Gastrocnemius medialis (tissue), 4 donors: ENCODE results near the gene FAM168A.

Source experiments
- POLR2A ChIP-seq, 2 donors: fragments of 450-650 bp; IDR thresholded peaks; one replicate each; pipeline ENCODE4 v1.6.1; 2017; ENCODE audit warnings: antibody characterized with exemption in 2 of 2, mild to moderate bottlenecking in 2 of 2, moderate library complexity in 2 of 2
- TF ChIP-seq, protein P1 (sequence below), 5 experiments: fragments of 450-650 bp in 3 of 5; fragments of 200-600 bp in 2 of 5; sonication (generic) in 2 of 5; IDR thresholded peaks in 4 of 5; conservative IDR thresholded peaks in 1 of 5; 1 replicate in 4 of 5; 2 replicates in 1 of 5; pipeline ENCODE4 v1.5.1; 2016 to 2019; ENCODE audit warnings: antibody characterized with exemption in 5 of 5, mild to moderate bottlenecking in 3 of 5, moderate library complexity in 3 of 5

DNA sequence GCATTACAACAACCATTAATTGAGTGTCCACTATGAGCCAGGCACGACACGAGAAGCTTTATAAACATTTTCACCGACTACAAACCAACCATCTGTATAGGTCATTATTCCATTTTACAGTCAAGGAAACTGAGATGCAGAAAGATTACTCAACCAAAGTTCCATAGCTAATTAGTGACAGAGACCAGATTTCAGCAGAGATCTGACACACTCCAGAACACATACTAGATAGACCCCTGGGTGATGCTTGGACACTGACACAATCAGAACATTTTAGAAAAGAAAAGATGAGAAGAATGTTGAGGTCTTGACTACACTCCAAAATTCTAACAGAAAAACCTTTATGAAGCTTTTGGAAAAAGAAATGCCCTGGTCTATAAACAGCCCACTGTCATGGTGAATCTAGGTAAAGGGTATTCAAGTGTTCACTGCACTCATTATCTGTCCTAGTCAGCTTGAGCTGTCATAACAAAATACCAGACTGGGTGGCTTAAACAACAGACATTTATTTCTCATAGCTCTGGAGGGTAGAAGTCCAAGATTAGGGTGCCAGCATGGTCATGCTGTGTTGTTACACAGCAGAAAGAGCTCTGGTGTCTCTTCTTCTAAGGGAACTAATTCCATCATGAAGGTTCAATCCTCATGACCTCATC lies 132.8 kb downstream of the FAM168A start:
- TF ChIP-seq, protein P1, sequence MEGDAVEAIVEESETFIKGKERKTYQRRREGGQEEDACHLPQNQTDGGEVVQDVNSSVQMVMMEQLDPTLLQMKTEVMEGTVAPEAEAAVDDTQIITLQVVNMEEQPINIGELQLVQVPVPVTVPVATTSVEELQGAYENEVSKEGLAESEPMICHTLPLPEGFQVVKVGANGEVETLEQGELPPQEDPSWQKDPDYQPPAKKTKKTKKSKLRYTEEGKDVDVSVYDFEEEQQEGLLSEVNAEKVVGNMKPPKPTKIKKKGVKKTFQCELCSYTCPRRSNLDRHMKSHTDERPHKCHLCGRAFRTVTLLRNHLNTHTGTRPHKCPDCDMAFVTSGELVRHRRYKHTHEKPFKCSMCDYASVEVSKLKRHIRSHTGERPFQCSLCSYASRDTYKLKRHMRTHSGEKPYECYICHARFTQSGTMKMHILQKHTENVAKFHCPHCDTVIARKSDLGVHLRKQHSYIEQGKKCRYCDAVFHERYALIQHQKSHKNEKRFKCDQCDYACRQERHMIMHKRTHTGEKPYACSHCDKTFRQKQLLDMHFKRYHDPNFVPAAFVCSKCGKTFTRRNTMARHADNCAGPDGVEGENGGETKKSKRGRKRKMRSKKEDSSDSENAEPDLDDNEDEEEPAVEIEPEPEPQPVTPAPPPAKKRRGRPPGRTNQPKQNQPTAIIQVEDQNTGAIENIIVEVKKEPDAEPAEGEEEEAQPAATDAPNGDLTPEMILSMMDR (IDR thresholded peaks at IDR 0.05 in 4 of 5, conservative IDR thresholded peaks at IDR 0.05 in 1 of 5): no peak
- TF ChIP-seq POLR2A (IDR thresholded peaks at IDR 0.05): no peak
